Smooth muscle cell (in vitro differentiated cells): ENCODE results near the gene C9orf57. TPM values are rescaled to one million over a fixed set of nuclear protein-coding genes. Genes with fewer than 3 reads are reported as not detected.
"Not testable (repeated sequence)": the region's sequence is repeated elsewhere in the genome, so short reads cannot be mapped to it uniquely, and the experiment has no call there.

ENCODE experiments used
- DNase-seq: peaks from one replicate; lab custom pipeline; 2025; ENCODE audit not compliant: unreplicated experiment; lab: John Stamatoyannopoulos, UW
- H2AFZ ChIP-seq: fragments of 200-600 bp; sonication (generic); 2 replicates; pipeline ENCODE4 v1.6.0; 2016; ENCODE audit warnings: antibody characterized with exemption, low read depth, mild to moderate bottlenecking
- H3F3A ChIP-seq: fragments of 200-600 bp; sonication (generic); 2 replicates; pipeline ENCODE4 v1.6.0; 2017; ENCODE audit warnings: antibody characterized with exemption, low read depth
- H3K27ac ChIP-seq: fragments of 200-600 bp; sonication (generic); 2 replicates; pipeline ENCODE4 v1.5.1; 2016; ENCODE audit warnings: low read depth, mild to moderate bottlenecking
- H3K27me3 ChIP-seq: fragments of 200-600 bp; sonication (generic); 2 replicates; pipeline ENCODE4 v1.6.1; 2016; ENCODE audit warnings: low read depth, mild to moderate bottlenecking
- H3K36me3 ChIP-seq: fragments of 200-600 bp; sonication (generic); 2 replicates; pipeline ENCODE4 v1.5.1; 2016; ENCODE audit warnings: low read depth
- H3K4me1 ChIP-seq: fragments of 200-600 bp; sonication (generic); 2 replicates; pipeline ENCODE4 v1.5.1; 2016; ENCODE audit warnings: low read depth
- H3K4me2 ChIP-seq: fragments of 200-600 bp; sonication (generic); 2 replicates; pipeline ENCODE4 v1.6.0; 2016; ENCODE audit warnings: mild to moderate bottlenecking
- H3K4me3 ChIP-seq: fragments of 200-600 bp; sonication (generic); 2 replicates; pipeline ENCODE4 v1.5.1; 2016; ENCODE audit warnings: mild to moderate bottlenecking
- H3K79me2 ChIP-seq: fragments of 200-600 bp; sonication (generic); 2 replicates; pipeline ENCODE4 v1.6.0; 2016; ENCODE audit warnings: low read depth, mild to moderate bottlenecking
- H3K9ac ChIP-seq: fragments of 200-600 bp; sonication (generic); 2 replicates; pipeline ENCODE4 v1.6.0; 2016; ENCODE audit warnings: low read depth
- H3K9me3 ChIP-seq: fragments of 200-600 bp; sonication (generic); replicated peaks from 2 replicates; pipeline ENCODE4 v1.5.1; 2016; ENCODE audit warnings: low read depth
- H4K20me1 ChIP-seq: fragments of 200-600 bp; sonication (generic); 2 replicates; pipeline ENCODE4 v1.6.0; 2016; ENCODE audit warnings: low read depth
- CTCF ChIP-seq: fragments of 200-600 bp; sonication (generic); IDR thresholded peaks from 2 replicates; pipeline ENCODE4 v1.5.1; 2017; ENCODE audit warnings: borderline replicate concordance, mild to moderate bottlenecking, antibody characterized with exemption; ENCODE audit not compliant: insufficient read depth, poor library complexity, severe bottlenecking
- WGBS: methylation state at CpG from one replicate; pipeline ENCODE4 v1.1.7; 2016; ENCODE audit warnings: low lambda C conversion rate; 5-methylcytosine and 5-hydroxymethylcytosine counted together
- polyA plus RNA-seq: library from polyadenylated mRNA; unstranded; fragments of >200 nt; fragmentation: Nextera tagmentation; extraction: Ambion mirVana; gene quantifications from 2 replicates; pipeline ENCODE4 v1.2.1, GENCODE V29; 2016
- total RNA-seq: library from RNA; depleted of rRNA; stranded (reverse); fragments of >200 nt; gene quantifications from 2 replicates; pipeline ENCODE4 v1.2.3, GENCODE V29; 2014

C9orf57 gene
- total and polyA plus RNA-seq, 2 experiments from 2014 or later = not detected

GRCh38 chr9:72089451-72090130 is 29.2 kb upstream of the C9orf57 start:
- TF ChIP-seq CTCF = no peak
- H3F3A ChIP-seq = no peaks in the 10 kb centered on the region
- no peak overlapping the region for H3K4me2 ChIP-seq
- H3K27me3 ChIP-seq = no peaks in the 10 kb centered on the region
- H3K9ac ChIP-seq = no peak overlapping the region
- H4K20me1 ChIP-seq = no peaks in the 10 kb centered on the region
- H3K4me1 ChIP-seq = no peaks in the 10 kb centered on the region
- no peaks in the 10 kb centered on the region for H3K79me2 ChIP-seq
- H3K9me3 ChIP-seq = no peaks in the 10 kb centered on the region
- DNase-seq = no peak
- no peak overlapping the region for H3K4me3 ChIP-seq
- 86% methylated on average over 2 of the region's 2 CpGs for WGBS
- no peak overlapping the region for H2AFZ ChIP-seq
- no peak overlapping the region for H3K27ac ChIP-seq
- H3K36me3 ChIP-seq = no peaks in the 10 kb centered on the region

DNA sequence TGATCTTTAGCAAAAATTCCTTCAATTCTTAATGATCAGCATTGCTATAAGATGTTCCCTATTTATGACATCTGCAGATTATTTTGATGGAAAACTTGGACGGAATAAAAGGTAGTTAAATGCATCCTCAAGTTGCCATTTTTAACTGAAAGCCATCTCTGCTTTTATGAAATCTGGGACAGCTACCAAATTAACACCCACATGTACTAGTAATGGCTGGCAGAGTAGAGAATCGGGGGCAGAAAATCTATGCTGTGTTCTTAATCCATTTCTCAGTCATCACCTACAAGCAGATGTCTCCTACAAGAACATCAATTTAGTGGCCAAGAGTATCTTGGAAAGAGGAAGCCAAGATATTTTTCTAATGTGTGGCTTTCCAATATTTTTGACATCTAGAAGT is 22.1 kb upstream of the C9orf57 start:
- no peaks in the 10 kb centered on the region for H3F3A ChIP-seq
- 87% methylated on average over 2 of the region's 2 CpGs for WGBS
- H2AFZ ChIP-seq = no peak overlapping the region
- H3K36me3 ChIP-seq = no peaks in the 10 kb centered on the region
- no peak overlapping the region for H3K9ac ChIP-seq
- H3K4me3 ChIP-seq = no peak overlapping the region
- no peak for TF ChIP-seq CTCF
- H3K79me2 ChIP-seq = no peaks in the 10 kb centered on the region
- no peak overlapping the region for H3K4me2 ChIP-seq
- H4K20me1 ChIP-seq = no peaks in the 10 kb centered on the region
- DNase-seq = no peak
- no peak overlapping the region for H3K27ac ChIP-seq
- H3K9me3 ChIP-seq = no peaks in the 10 kb centered on the region
- no peaks in the 10 kb centered on the region for H3K4me1 ChIP-seq
- H3K27me3 ChIP-seq = no peaks in the 10 kb centered on the region

- H3K4me1 ChIP-seq, H3K79me2 ChIP-seq, H3K4me2 ChIP-seq, H3K27me3 ChIP-seq, H2AFZ ChIP-seq, H3K36me3 ChIP-seq, H3F3A ChIP-seq, H3K9ac ChIP-seq, H3K9me3 ChIP-seq, H4K20me1 ChIP-seq, H3K4me3 ChIP-seq, H3K27ac ChIP-seq, DNase-seq: not testable (repeated sequence)
- WGBS = 93% methylated on average over 2 of the region's 2 CpGs
Observed at GRCh38 chr9:72074666-72075065, 14.3 kb upstream of the C9orf57 start.

DNA sequence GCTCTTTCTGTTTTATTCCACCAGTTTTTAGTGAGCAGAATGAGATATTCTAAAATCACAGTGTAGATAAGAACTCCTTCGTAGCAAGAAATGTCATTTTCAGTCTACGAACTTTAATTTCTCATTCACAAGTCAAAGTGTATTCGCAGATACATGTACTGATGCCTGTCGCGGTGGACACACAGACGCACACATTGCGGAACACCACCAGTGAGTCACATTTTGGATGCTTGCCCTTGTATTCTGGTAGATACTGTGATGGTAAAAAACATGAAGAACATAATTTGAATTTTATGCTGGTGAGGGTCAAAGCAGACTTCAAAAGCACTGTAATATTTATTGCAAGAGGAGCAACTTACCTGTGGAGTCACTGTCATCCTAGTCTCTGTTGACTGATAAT is 4.7 kb upstream of the C9orf57 start:
- Histone ChIP-seq H4K20me1 (no peaks in the 10 kb centered on the region), H3K79me2 (no peaks in the 10 kb centered on the region), H3K4me2 (no peak overlapping the region), H3K4me1 (no peaks in the 10 kb centered on the region), H3K36me3 (no peaks in the 10 kb centered on the region), H3F3A (no peaks in the 10 kb centered on the region), H3K27me3 (peaks cover 6% of the 10 kb centered on the region), H3K9ac (no peak overlapping the region), H3K9me3 (no peaks in the 10 kb centered on the region), H3K4me3 (no peak overlapping the region), H2AFZ (no peak overlapping the region), H3K27ac (no peak overlapping the region)
- DNase-seq = no peak
- no peak for TF ChIP-seq CTCF
- 78% methylated on average over 7 of the region's 7 CpGs for WGBS
